GM12873 (cell line): ENCODE results near the gene TMEM191C.

Experiments used
- TF ChIP-seq, protein P1 (sequence below): IDR thresholded peaks from 2 replicates; pipeline ENCODE4 v1.5.1; 2012; ENCODE audit warnings: low read depth, mild to moderate bottlenecking, moderate library complexity, low read length, control low read depth; ENCODE audit not compliant: insufficient read depth; ENCODE audit errors: missing control alignments

Gene TMEM191C

DNA sequence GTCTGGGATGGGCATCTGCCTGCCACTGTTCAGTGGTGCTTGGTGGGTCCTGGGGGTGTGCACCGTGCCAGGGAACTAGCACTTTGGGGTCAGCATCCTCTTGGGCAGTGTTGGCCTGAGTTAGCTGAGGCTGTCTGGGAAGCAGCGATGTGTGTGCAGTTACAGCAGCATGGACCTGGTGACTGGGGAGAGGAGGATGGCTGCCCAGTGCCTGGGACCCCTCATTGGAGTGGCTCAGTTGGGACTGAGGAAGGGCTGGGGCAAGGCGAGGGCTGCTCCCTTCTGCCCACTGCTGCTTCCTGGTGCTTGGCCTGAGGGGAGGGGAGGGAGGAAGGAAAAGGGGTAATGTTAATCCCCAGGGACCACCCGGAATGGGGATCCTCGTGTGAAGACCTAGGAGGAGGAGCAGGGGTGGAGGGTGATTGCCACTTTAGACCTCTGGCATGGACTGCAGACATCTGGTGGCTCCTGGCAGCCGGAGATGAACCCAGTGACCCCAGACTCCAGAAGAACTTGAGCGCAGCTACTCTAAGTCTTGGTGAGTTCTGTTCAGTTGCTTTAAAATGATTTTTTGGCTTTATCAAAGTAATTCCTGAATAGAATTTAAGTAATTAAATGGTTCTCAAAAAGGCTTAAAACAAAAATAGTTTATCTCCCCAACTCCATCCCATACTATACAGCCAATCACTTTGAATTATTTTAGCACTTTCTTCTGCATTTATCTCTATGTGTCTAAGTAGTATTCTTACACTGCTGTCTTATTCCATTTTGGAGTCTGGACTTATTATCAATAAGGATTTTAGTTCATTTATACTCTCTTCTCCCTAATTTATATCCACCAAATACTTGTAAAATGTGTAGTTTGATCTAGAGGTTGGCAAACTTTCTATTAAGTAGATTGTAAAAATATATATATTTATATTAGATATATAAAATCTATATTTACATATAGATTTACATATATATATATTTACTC, 15.4 kb upstream of the TMEM191C start:
- TF ChIP-seq, protein P1, sequence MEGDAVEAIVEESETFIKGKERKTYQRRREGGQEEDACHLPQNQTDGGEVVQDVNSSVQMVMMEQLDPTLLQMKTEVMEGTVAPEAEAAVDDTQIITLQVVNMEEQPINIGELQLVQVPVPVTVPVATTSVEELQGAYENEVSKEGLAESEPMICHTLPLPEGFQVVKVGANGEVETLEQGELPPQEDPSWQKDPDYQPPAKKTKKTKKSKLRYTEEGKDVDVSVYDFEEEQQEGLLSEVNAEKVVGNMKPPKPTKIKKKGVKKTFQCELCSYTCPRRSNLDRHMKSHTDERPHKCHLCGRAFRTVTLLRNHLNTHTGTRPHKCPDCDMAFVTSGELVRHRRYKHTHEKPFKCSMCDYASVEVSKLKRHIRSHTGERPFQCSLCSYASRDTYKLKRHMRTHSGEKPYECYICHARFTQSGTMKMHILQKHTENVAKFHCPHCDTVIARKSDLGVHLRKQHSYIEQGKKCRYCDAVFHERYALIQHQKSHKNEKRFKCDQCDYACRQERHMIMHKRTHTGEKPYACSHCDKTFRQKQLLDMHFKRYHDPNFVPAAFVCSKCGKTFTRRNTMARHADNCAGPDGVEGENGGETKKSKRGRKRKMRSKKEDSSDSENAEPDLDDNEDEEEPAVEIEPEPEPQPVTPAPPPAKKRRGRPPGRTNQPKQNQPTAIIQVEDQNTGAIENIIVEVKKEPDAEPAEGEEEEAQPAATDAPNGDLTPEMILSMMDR: no peak

DNA sequence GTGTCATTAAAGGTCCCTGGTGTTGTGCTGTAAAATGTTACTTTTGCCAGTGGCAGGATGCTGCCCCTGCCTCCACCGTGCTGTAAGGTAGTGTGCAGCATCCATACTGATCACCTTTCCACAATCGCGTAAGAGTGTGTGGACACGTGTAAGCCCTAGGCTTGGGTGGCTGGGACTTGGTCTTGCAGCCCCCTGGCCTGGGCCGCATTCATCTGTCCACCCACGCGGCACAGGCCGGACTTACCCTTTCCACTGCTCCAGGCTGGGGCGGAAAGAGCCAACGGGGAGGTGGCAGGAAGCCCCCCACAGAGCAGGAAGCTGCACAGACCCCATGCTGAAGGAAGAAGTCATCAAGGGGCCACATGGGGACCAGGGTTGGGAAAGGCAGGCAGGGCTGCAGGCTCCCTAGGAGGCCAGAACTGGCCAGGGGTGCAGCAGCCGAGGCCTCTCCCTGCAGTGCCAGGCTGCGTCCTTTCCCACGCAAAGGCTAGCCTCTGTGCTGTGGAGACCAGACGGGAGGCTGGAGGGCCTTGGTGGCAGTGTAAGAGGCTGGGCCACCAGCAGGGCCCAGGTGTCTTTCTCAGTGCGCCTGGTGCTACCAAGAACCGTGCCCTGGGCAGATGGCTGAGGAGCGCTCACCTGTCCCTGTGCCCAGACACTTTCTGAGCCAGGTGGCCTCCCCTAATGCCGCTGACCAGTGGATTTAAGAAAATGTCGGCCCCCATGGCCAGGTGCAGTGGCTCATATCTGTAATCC, 11.7 kb upstream of the TMEM191C start:
- TF ChIP-seq, protein P1: no peak

DNA sequence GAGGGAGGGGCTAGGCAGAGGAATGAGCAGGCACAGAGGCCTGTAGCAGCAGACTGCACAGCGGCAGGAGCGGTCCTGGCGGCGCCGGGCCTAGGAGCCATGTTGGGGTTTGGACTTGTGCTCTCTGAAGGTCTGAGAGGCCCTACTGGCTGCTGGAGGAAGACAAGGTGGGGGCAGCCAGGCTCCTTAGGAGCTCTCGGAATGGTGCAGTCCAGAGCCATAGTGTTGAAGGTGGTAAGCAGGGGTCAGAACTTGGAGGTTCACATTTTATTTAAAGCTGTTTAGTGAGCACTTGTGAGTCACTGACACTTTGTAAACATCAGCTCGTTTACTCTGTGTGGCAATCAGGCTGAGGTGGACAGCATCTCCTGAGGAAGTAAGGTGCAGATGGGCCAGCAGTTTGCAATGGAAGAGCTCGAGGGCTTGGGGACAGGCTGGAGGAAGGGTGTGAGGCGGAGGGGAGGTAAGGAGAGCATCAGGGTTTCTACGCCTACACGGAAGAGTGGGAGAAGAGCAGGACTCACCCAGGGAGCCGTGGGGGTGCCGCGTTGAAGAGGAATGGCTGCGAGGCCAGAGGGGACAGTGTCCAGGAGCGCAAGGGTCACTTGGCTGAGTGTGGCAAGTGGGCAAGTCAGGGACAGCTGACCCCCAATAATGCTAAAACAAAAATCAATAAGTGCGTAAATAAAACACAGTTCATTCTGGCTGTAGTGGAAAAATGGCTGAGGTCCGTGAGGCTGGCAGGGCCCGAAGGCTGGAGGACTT, 10.0 kb upstream of the TMEM191C start:
- TF ChIP-seq, protein P1: no peak
